AG09319 (cell line): Measurements from ENCODE around the gene TAS2R1.

Source experiments
- DNase-seq: peaks from one replicate; pipeline ENCODE4 v3.0.0-alpha.2; 2010; ENCODE audit warnings: low read depth; ENCODE audit errors: extremely low read depth
- TF ChIP-seq, protein P1 (sequence below): IDR thresholded peaks from 2 replicates; pipeline ENCODE4 v1.5.1; 2011; ENCODE audit warnings: low read depth, mild to moderate bottlenecking, inconsistent platforms, low read length, moderate library complexity

Gene TAS2R1, protein sequence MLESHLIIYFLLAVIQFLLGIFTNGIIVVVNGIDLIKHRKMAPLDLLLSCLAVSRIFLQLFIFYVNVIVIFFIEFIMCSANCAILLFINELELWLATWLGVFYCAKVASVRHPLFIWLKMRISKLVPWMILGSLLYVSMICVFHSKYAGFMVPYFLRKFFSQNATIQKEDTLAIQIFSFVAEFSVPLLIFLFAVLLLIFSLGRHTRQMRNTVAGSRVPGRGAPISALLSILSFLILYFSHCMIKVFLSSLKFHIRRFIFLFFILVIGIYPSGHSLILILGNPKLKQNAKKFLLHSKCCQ

DNA sequence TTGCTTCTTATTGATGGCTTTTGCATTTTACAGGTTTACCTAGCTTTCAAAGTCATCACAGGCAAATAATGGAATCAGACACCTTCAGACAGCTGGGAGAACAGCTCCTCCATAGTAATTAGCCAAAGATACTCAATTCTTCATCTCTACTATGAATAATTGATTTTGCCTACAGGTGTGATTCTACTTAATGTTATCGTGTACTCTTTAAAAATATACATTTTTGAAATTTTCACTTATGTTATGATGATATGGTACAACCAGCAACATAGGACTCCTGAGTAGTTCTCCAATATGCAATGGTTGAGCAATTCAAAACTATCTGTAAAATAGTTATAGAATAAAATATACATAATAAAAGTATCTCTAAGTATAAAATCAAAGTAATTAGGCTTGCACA, at the start of gene TAS2R1:
TSS of gene TAS2R1 (minus strand) at position 101 of the 400 bp plus-strand sequence. CDS start 319 bp downstream, outside the sequence.
- TF ChIP-seq, protein P1, sequence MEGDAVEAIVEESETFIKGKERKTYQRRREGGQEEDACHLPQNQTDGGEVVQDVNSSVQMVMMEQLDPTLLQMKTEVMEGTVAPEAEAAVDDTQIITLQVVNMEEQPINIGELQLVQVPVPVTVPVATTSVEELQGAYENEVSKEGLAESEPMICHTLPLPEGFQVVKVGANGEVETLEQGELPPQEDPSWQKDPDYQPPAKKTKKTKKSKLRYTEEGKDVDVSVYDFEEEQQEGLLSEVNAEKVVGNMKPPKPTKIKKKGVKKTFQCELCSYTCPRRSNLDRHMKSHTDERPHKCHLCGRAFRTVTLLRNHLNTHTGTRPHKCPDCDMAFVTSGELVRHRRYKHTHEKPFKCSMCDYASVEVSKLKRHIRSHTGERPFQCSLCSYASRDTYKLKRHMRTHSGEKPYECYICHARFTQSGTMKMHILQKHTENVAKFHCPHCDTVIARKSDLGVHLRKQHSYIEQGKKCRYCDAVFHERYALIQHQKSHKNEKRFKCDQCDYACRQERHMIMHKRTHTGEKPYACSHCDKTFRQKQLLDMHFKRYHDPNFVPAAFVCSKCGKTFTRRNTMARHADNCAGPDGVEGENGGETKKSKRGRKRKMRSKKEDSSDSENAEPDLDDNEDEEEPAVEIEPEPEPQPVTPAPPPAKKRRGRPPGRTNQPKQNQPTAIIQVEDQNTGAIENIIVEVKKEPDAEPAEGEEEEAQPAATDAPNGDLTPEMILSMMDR = no peak
- DNase-seq = no peak

DNA sequence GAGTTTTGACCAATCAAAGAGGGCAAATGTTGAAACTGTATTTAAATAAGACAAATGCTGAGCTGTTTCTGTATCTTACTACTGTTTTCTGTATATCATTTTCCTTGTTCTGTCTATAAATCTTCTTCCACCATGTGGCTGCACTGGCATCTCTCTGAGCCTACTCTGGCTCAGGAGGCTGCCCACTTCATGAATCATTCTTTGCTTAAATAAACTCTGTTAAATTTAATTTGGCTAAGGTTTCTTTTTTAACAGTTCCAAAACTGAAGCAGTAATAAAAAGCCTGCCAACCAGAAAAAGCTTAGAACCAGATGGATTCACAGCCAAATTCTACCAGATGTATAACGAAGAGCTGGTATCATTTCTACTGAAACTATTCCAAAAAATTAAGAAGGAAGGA, 40.2 kb upstream of the TAS2R1 start:
- no peak for DNase-seq
- TF ChIP-seq, protein P1 = no peak

DNA sequence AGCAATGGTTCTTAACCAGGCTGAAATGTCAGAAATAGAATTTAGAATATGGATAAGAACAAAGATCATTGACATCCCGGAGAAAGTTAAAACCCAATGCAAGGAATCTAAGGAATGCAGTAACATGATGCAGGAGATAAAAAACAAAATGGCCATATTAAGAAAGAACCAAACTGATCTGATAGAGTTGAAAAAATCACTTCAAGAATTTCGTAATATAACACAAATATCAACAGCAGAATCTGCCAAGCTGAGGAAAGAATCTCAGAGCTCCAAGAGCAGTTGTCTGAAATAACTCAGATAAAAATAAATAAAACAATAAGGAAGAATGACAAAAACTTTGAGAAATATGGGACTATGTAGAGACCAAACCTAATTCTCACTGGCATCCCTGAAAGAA, 37.8 kb upstream of the TAS2R1 start:
- TF ChIP-seq, protein P1 = no peak

DNA sequence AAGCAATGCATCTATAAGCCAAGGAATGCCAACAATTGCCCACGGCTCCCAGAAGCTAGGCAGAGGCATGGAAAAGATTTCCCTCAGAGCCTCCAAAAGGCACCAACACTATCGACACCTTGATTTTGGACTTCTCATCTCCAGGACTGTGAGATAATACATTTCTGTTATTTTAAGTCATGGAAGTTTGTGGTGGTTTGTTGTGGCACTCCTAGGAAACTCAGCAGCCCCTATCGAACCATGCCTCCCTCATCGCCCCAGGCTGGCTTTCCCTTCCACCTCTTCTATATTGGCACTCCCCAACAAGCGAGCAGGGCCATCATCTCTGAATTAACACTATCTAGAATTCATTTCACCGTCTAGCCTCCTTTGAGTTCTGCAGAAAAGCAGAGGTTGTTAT, 33.7 kb upstream of the TAS2R1 start:
- TF ChIP-seq, protein P1 = no peak
- DNase-seq = no peak

More for the DNA sequence above, 37.8 kb upstream of the TAS2R1 start:
- DNase-seq = no peak

DNA sequence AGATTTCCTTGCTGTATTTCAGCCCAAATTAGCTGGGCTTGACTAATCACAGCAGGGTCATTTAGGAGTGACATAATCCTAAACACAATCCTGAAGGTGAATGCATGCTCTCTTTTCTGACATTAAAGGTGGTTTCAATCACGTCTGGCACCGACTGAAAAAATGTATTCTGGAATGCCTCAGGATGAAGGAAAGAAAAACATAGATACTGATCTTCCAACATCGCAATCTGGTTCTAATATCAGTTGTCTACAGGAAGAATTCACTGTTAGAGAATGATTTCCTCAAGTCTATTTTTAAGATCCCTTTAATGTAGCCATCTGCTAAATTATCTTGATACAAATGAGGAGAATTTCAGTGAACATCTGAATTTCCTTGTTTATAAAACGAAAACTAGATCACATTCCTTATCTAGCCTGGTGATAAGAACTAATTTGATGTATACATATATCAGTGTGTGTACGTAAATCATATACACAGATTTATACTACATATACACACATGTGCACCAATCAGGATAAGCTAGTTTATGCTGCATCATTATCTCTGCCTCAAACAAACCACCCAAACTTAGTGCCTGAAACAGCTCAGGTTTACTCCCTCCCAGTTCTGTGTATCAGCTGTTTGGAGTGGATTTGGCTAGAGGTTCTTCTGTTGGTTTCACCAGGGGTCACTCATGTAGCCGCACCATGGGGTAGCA, 31.3 kb upstream of the TAS2R1 start:
- no peak for DNase-seq
- TF ChIP-seq, protein P1 = no peak

DNA sequence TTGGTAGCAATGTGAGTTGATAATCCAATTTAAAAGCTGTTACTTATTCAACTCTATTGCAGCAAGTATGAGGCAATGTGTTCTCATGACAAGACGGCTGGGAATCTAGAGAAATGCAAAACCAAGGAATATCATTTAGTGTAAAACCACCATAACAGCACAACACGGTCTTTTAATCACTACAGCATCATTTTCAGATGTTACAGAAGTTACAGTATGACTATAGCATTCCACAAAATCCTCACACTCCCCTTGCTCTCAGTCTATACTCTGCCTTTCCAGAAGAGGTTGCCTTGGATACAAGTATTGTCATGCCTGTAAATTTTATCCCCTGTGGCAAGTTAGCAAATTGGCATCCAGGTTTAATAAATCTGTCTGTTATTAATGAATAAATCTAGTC, 28.6 kb upstream of the TAS2R1 start:
- DNase-seq = peak; percentile 75
- TF ChIP-seq, protein P1 = no peak

DNA sequence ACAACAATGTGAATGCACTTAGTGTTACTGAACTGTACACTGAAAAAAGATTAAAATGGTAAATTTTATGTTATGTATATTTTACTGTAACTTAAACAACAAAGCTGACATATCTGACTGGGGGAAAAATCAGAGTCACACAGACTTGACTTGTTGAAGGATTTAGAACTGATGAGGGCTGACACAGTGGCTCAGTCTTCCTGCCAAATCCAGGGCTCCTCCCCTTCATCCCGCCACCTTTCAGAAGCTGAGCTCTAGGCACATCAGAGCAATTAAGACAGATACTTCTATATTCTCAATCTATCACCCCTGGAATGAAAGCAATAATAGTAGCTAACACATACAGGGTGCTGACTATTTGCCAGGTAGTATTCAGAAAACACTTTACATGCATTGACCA, 27.7 kb upstream of the TAS2R1 start:
- TF ChIP-seq, protein P1 = no peak
- DNase-seq = no peak
